SIG-M5 treated with dmso at 0.1 percent for 504 hours (cell line): ENCODE data around the gene TENT5A.
"Not testable (repeated sequence)": the region's sequence is repeated elsewhere in the genome, so short reads cannot be mapped to it uniquely, and the experiment has no call there.

Experiments used
- DNase-seq: peaks from one replicate; lab custom pipeline; 2025; ENCODE audit not compliant: unreplicated experiment; lab: John Stamatoyannopoulos, UW

The TENT5A gene

GRCh38 chr6:81752084-81752920 is at the start of gene TENT5A:
Gene TENT5A, minus strand, starts transcription at chr6:81752681. Its CDS starts 540 bp downstream, at chr6:81752141.
- DNase-seq = peak; percentile 93

- DNase-seq = no peak
Observed at GRCh38 chr6:81801489-81801888, 49.0 kb upstream of the TENT5A start.

GRCh38 chr6:81800666-81801065 is 48.2 kb upstream of the TENT5A start:
- no peak for DNase-seq

GRCh38 chr6:81799323-81799722 is 46.8 kb upstream of the TENT5A start:
- no peak for DNase-seq

GRCh38 chr6:81797591-81797990 is 45.1 kb upstream of the TENT5A start:
- no peak for DNase-seq

GRCh38 chr6:81795890-81796289 is 43.4 kb upstream of the TENT5A start:
- no peak for DNase-seq

GRCh38 chr6:81793821-81794475 is 41.5 kb upstream of the TENT5A start:
- no peak for DNase-seq

GRCh38 chr6:81792826-81793225 is 40.3 kb upstream of the TENT5A start:
- no peak for DNase-seq

- DNase-seq = no peak
Observed at GRCh38 chr6:81791756-81792155, 39.3 kb upstream of the TENT5A start.

- DNase-seq = no peak
Observed at GRCh38 chr6:81790034-81790433, 37.6 kb upstream of the TENT5A start.

- DNase-seq = no peak
Observed at GRCh38 chr6:81789291-81789690, 36.8 kb upstream of the TENT5A start.

- no peak for DNase-seq
Observed at GRCh38 chr6:81788748-81789147, 36.3 kb upstream of the TENT5A start.

GRCh38 chr6:81787313-81788068 is 35.0 kb upstream of the TENT5A start:
- DNase-seq = no peak

GRCh38 chr6:81786150-81786549 is 33.7 kb upstream of the TENT5A start:
- DNase-seq = no peak

GRCh38 chr6:81785377-81785776 is 32.9 kb upstream of the TENT5A start:
- DNase-seq = no peak

- DNase-seq = no peak
Observed at GRCh38 chr6:81783893-81784292, 31.4 kb upstream of the TENT5A start.

- DNase-seq = no peak
Observed at GRCh38 chr6:81781624-81782023, 29.1 kb upstream of the TENT5A start.

GRCh38 chr6:81777586-81778268 is 25.2 kb upstream of the TENT5A start:
- DNase-seq = no peak

- DNase-seq = not testable (repeated sequence)
Observed at GRCh38 chr6:81776219-81776618, 23.7 kb upstream of the TENT5A start.

GRCh38 chr6:81774542-81774941 is 22.1 kb upstream of the TENT5A start:
- no peak for DNase-seq

GRCh38 chr6:81773887-81774286 is 21.4 kb upstream of the TENT5A start:
- no peak for DNase-seq
